Activated T-helper 17 cell treated with anti-CD3 and anti-CD28 coated beads, Interleukin-2, amount 50 U/mL, for 72 hours (primary cell): ENCODE results near the gene PARL. TPM values are rescaled to one million over a fixed set of nuclear protein-coding genes. Genes with fewer than 3 reads are reported as not detected.
"Not testable (repeated sequence)": the region's sequence is repeated elsewhere in the genome, so short reads cannot be mapped to it uniquely, and the experiment has no call there.

Experiments
- ATAC-seq: fragments of 150-1000 bp; cut with Tn5 transposase; replicated peaks from 2 replicates; pipeline ENCODE4 v1.10.0; 2021; ENCODE audit warnings: mild to moderate bottlenecking, moderate library complexity
- H3K27ac Mint-ChIP-seq: one replicate; pipeline ENCODE4 v1.8.0; 2022; ENCODE audit warnings: mixed read lengths
- H3K27me3 Mint-ChIP-seq: one replicate; pipeline ENCODE4 v1.8.0; 2022; ENCODE audit warnings: mixed read lengths
- H3K36me3 Mint-ChIP-seq: one replicate; pipeline ENCODE4 v1.8.0; 2022; ENCODE audit warnings: low read depth, mild to moderate bottlenecking, mixed read lengths
- H3K4me1 Mint-ChIP-seq: one replicate; pipeline ENCODE4 v1.8.0; 2022; ENCODE audit warnings: mixed read lengths
- H3K4me3 Mint-ChIP-seq: one replicate; pipeline ENCODE4 v1.8.0; 2022; ENCODE audit warnings: mild to moderate bottlenecking, mixed read lengths
- H3K9me3 Mint-ChIP-seq: one replicate; pipeline ENCODE4 v1.8.0; 2022; ENCODE audit warnings: mixed read lengths
- total RNA-seq, 2 donors: library from RNA; stranded (reverse); gene quantifications; one replicate each; pipeline ENCODE4 v1.2.3, GENCODE V29; 2022

PARL gene
- total RNA-seq, 2 donors from 2014 or later = 78.9 to 97.6 TPM

- Mint-ChIP-seq H3K4me3 (no peak overlapping the region), H3K36me3 (no peaks in the 10 kb centered on the region), H3K9me3 (no peaks in the 10 kb centered on the region), H3K27me3 (peaks cover 11% of the 10 kb centered on the region), H3K4me1 (no peaks in the 10 kb centered on the region), H3K27ac (no peak overlapping the region)
- no peak for ATAC-seq
These were observed 8.0 kb upstream of the PARL start for GRCh38 chr3:183892610-183893214.

DNA sequence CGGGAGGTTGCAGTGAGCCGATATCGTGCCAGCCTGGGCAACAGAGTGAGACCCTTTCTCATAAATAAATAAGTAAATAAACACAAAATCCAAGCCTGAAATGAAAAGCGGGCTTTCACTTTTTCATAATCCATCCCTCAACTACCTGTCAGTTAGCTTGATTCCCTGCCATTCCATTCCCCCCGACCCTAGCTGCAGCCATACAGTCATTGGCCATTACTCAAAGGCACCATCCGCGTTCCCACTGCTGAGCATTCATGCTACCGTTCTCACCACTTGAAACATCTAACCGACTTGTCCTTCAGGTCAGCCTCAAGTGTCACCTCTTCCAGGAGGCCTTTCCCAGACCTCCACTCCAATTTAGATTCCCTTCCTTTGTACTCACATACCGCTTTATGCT lies 1.1 kb upstream of the PARL start:
- ATAC-seq = no peak
- Mint-ChIP-seq H3K36me3 (no peaks in the 10 kb centered on the region), H3K9me3 (no peaks in the 10 kb centered on the region), H3K4me3 (peak overlapping the region; percentile 92), H3K27ac (peak overlapping the region; percentile 26), H3K4me1 (peaks cover 12% of the 10 kb centered on the region), H3K27me3 (no peaks in the 10 kb centered on the region)

DNA sequence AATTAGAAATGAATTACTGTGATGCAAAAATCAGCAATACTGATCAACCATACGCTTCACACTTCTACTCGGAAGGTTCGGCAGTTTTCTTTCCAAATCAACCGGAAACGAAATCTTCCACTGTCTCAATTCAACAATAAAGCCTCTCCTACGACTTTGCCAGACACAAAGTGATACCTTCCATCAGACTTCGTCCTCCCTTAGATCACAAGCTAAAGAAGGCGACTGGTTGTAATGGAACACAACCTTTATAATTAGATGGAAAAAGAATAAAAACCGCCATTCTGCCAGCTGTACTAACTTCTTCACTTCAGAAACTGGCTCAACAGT lies 618 bp downstream of the PARL start:
- ATAC-seq = no peak
- Mint-ChIP-seq H3K36me3 (peaks cover 10% of the 10 kb centered on the region), H3K4me3 (peak overlapping the region; percentile 92), H3K9me3 (no peaks in the 10 kb centered on the region), H3K27me3 (no peaks in the 10 kb centered on the region), H3K27ac (peak overlapping the region; percentile 90), H3K4me1 (peaks cover 14% of the 10 kb centered on the region)

GRCh38 chr3:183883291-183884096 lies 1.2 kb downstream of the PARL start:
- H3K4me3 Mint-ChIP-seq = peak overlapping the region; percentile 92
- H3K4me1 Mint-ChIP-seq = peaks cover 19% of the 10 kb centered on the region
- no peaks in the 10 kb centered on the region for H3K9me3 Mint-ChIP-seq
- H3K27ac Mint-ChIP-seq = peak overlapping the region; percentile 90
- no peak for ATAC-seq
- no peaks in the 10 kb centered on the region for H3K27me3 Mint-ChIP-seq
- H3K36me3 Mint-ChIP-seq = peaks cover 16% of the 10 kb centered on the region

- no peak for ATAC-seq
- Mint-ChIP-seq H3K4me1 (peaks cover 24% of the 10 kb centered on the region), H3K4me3 (no peak overlapping the region), H3K27ac (no peak overlapping the region), H3K9me3 (no peaks in the 10 kb centered on the region), H3K36me3 (peaks cover 44% of the 10 kb centered on the region), H3K27me3 (no peaks in the 10 kb centered on the region)
These were observed 4.6 kb downstream of the PARL start for GRCh38 chr3:183880121-183880520.

GRCh38 chr3:183879243-183879642 lies 5.4 kb downstream of the PARL start:
- Mint-ChIP-seq H3K9me3 (no peaks in the 10 kb centered on the region), H3K27me3 (no peaks in the 10 kb centered on the region), H3K4me3 (no peak overlapping the region), H3K4me1 (peaks cover 24% of the 10 kb centered on the region), H3K36me3 (peaks cover 50% of the 10 kb centered on the region), H3K27ac (no peak overlapping the region)
- ATAC-seq = no peak

DNA sequence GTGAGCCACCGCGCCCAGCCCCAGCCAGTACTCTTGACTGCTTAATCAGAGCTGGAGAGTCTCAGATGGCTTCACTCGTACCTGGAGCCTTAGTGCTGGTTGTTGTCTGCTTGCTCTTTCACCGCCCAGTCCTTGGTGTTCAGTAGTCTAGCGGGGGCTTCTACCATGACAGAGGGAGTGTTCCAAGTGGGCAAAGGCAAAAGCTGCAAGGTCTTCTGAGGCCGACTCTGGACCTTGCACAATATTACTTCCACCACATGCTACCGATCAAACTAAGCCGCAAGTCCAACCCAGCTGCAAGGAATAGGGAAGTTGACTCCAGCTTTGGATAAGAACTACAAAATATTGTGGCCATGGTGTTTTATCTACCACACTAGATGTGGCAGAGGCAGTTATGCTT lies 6.6 kb downstream of the PARL start:
- Mint-ChIP-seq H3K4me1 (peaks cover 19% of the 10 kb centered on the region), H3K27me3 (no peaks in the 10 kb centered on the region), H3K4me3 (no peak overlapping the region), H3K9me3 (no peaks in the 10 kb centered on the region), H3K36me3 (peaks cover 56% of the 10 kb centered on the region), H3K27ac (no peak overlapping the region)
- no peak for ATAC-seq

- peaks cover 17% of the 10 kb centered on the region for H3K4me1 Mint-ChIP-seq
- H3K27me3 Mint-ChIP-seq, H3K4me3 Mint-ChIP-seq, ATAC-seq, H3K27ac Mint-ChIP-seq, H3K9me3 Mint-ChIP-seq: not testable (repeated sequence)
- H3K36me3 Mint-ChIP-seq = peaks cover 61% of the 10 kb centered on the region
These were observed 7.5 kb downstream of the PARL start for GRCh38 chr3:183877227-183877626.

DNA sequence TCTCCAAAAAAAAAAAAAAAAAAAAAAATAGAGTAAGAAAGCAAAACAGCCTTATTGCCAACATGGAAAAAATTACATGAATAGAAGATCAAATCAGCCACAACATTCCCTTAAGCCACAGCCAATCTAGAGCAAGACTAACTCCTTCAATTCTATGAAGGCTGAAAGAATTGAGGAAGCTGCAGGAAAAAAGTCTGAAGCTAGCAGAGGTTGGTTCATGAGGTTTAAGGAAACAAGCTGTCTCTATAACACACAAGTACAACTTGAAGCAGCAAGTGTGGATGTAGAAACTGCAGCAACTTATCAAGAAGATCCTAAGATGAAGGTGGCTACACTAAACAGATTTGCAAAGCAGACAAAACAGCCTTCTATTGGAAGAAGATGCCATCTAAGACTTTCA lies 9.3 kb downstream of the PARL start:
- no peaks in the 10 kb centered on the region for H3K27me3 Mint-ChIP-seq
- no peaks in the 10 kb centered on the region for H3K9me3 Mint-ChIP-seq
- peaks cover 61% of the 10 kb centered on the region for H3K36me3 Mint-ChIP-seq

DNA sequence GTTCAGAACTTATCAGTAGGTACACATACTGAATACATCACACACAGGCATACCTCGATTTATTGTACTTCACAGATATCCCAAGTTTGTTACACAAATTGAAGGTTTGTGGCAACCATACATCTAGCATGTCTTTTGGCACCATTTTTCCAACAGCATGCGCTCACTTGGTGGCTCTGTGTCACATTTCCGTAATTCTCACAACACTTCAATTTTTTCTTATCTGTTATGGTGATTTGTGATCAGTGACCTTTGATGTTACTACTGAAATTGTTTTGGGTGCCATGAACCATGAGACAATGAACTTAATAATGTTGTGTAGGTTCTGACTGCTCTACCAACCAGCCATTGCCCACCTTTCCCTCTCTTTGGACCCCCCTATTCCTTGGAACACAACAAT lies 10.8 kb downstream of the PARL start:
- H3K4me3 Mint-ChIP-seq = no peak overlapping the region
- H3K27ac Mint-ChIP-seq = no peak overlapping the region
- H3K27me3 Mint-ChIP-seq = no peaks in the 10 kb centered on the region
- peaks cover 53% of the 10 kb centered on the region for H3K36me3 Mint-ChIP-seq
- no peaks in the 10 kb centered on the region for H3K9me3 Mint-ChIP-seq
- H3K4me1 Mint-ChIP-seq = peaks cover 22% of the 10 kb centered on the region
- ATAC-seq = no peak

More for the DNA sequence above, 9.3 kb downstream of the PARL start:
- ATAC-seq = no peak
- H3K27ac Mint-ChIP-seq = no peak overlapping the region
- no peak overlapping the region for H3K4me3 Mint-ChIP-seq
- H3K4me1 Mint-ChIP-seq = peaks cover 23% of the 10 kb centered on the region

DNA sequence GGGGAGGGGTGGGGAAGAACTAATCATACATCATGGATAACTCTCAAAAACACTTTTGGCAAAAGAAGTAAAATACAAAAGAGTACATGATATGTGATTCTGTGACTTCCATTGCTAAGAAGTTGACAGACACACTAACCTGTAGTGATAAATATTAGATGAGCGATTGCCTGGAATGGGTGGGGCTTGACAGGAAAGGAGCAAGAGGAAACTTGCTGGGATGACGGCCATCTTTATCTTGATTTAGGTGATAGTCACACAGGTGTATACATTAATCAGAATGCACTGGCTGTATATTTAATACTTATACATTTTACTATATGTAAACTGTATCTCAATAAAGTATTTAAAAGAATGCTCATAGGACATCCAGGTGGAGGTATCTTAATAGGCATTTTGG lies 13.1 kb downstream of the PARL start:
- ATAC-seq = no peak
- H3K36me3 Mint-ChIP-seq = peaks cover 53% of the 10 kb centered on the region
- no peaks in the 10 kb centered on the region for H3K9me3 Mint-ChIP-seq
- H3K4me1 Mint-ChIP-seq = peaks cover 15% of the 10 kb centered on the region
- no peaks in the 10 kb centered on the region for H3K27me3 Mint-ChIP-seq
- H3K27ac Mint-ChIP-seq = no peak overlapping the region
- H3K4me3 Mint-ChIP-seq = no peak overlapping the region

- no peak for ATAC-seq
- Mint-ChIP-seq H3K36me3 (peaks cover 55% of the 10 kb centered on the region), H3K27ac (peak overlapping the region; percentile 6), H3K4me3 (no peak overlapping the region), H3K9me3 (no peaks in the 10 kb centered on the region), H3K4me1 (peaks cover 14% of the 10 kb centered on the region), H3K27me3 (no peaks in the 10 kb centered on the region)
These were observed 14.1 kb downstream of the PARL start for GRCh38 chr3:183870563-183870962.

- no peak overlapping the region for H3K27ac Mint-ChIP-seq
- H3K27me3 Mint-ChIP-seq = no peaks in the 10 kb centered on the region
- peaks cover 61% of the 10 kb centered on the region for H3K36me3 Mint-ChIP-seq
- H3K4me1 Mint-ChIP-seq = peaks cover 11% of the 10 kb centered on the region
- no peak for ATAC-seq
- no peak overlapping the region for H3K4me3 Mint-ChIP-seq
- no peaks in the 10 kb centered on the region for H3K9me3 Mint-ChIP-seq
These were observed 15.9 kb downstream of the PARL start for GRCh38 chr3:183868796-183869195.

DNA sequence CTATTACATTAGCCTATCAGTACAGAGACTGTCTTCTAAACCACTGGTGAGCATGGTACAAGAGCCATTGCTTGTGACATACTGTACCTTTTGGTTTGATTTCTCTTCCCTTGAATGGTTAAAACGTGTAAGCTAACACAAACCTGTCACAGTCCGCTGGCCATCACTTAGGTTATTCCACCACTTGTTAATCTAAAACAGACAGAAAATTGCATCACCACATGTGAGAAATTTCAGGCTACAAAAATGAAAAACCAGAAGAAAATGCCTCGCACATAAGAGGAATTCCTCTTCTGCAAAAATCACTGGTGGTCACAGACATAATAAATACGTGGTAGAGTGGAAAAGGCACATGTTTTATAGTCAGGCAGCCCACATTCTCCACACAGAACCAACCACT lies 22.1 kb downstream of the PARL start:
- no peak overlapping the region for H3K4me3 Mint-ChIP-seq
- no peak for ATAC-seq
- no peaks in the 10 kb centered on the region for H3K27me3 Mint-ChIP-seq
- H3K9me3 Mint-ChIP-seq = no peaks in the 10 kb centered on the region
- H3K27ac Mint-ChIP-seq = no peak overlapping the region
- peaks cover 97% of the 10 kb centered on the region for H3K36me3 Mint-ChIP-seq
- no peaks in the 10 kb centered on the region for H3K4me1 Mint-ChIP-seq

DNA sequence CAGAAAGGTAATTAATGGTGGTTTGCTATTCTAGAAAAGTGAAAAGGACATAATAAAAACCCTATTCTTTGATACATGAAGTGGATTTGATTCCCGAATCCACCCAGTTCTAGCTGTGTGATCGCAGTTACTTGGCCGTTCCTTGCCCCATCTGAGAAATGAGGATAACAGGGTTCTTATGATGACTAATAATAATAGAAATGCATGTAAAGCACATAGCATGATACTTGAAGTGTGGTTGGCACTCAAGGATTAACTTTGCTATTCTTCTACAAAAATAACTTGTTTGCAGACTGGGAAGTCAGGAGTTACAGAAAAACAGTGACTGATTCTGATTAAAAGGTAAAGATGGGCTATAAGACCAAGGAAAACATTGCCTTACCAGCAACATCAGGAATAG lies 26.8 kb downstream of the PARL start:
- Mint-ChIP-seq H3K9me3 (no peaks in the 10 kb centered on the region), H3K27me3 (no peaks in the 10 kb centered on the region), H3K4me3 (no peak overlapping the region), H3K27ac (peak overlapping the region; percentile 22), H3K36me3 (peaks cover 93% of the 10 kb centered on the region), H3K4me1 (no peaks in the 10 kb centered on the region)
- ATAC-seq = no peak
